GM10847 (cell line): ENCODE results near the gene GAGE12D.
"Not testable (repeated sequence)": the region's sequence is repeated elsewhere in the genome, so short reads cannot be mapped to it uniquely, and the experiment has no call there.

Experiments
- POLR2A ChIP-seq: IDR thresholded peaks from 2 replicates; pipeline ENCODE4 v1.6.1; 2011; ENCODE audit not compliant: insufficient read length; ENCODE audit errors: extremely low read depth

Gene GAGE12D

GRCh38 chrX:49541433-49541832 lies at the start of gene GAGE12D:
GAGE12D (plus strand) TSS chrX:49541733; CDS start chrX:49542888, 1,155 bp downstream.
- not testable (repeated sequence) for TF ChIP-seq POLR2A

- not testable (repeated sequence) for TF ChIP-seq POLR2A
Measured at GRCh38 chrX:49531877-49532276, 9.7 kb upstream of the GAGE12D start, which contains the start of gene GAGE12C. GAGE12C (plus strand) TSS chrX:49532177; CDS start chrX:49533332, 1,155 bp downstream.

DNA sequence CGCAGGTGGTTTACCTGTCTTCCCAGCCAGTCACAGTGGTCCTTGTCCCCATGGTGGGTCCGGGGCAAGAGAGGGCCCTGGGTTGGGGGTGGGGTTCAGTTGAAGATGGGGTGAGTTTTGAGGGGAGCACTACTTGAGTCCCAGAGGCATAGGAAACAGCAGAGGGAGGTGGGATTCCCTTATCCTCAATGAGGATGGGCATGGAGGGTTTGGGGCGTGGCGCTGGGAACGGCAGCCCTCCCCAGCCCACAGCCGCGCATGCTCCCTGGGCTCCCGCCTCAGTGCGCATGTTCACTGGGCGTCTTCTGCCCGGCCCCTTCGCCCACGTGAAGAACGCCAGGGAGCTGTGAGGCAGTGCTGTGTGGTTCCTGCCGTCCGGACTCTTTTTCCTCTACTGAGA lies 9.5 kb downstream of the GAGE12D start, which contains the start of gene GAGE12E:
TSS of gene GAGE12E (plus strand) at position 301 of the 400 bp plus-strand sequence. CDS start 1,155 bp downstream, outside the sequence.
- not testable (repeated sequence) for TF ChIP-seq POLR2A

DNA sequence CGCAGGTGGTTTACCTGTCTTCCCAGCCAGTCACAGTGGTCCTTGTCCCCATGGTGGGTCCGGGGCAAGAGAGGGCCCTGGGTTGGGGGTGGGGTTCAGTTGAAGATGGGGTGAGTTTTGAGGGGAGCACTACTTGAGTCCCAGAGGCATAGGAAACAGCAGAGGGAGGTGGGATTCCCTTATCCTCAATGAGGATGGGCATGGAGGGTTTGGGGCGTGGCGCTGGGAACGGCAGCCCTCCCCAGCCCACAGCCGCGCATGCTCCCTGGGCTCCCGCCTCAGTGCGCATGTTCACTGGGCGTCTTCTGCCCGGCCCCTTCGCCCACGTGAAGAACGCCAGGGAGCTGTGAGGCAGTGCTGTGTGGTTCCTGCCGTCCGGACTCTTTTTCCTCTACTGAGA lies 19.0 kb downstream of the GAGE12D start, which contains the start of gene GAGE12F:
TSS of gene GAGE12F (plus strand) at position 301 of the 400 bp plus-strand sequence. CDS start 1,155 bp downstream, outside the sequence.
- TF ChIP-seq POLR2A: not testable (repeated sequence)

DNA sequence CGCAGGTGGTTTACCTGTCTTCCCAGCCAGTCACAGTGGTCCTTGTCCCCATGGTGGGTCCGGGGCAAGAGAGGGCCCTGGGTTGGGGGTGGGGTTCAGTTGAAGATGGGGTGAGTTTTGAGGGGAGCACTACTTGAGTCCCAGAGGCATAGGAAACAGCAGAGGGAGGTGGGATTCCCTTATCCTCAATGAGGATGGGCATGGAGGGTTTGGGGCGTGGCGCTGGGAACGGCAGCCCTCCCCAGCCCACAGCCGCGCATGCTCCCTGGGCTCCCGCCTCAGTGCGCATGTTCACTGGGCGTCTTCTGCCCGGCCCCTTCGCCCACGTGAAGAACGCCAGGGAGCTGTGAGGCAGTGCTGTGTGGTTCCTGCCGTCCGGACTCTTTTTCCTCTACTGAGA lies 28.6 kb downstream of the GAGE12D start, which contains the start of gene GAGE12G:
TSS of gene GAGE12G (plus strand) at position 301 of the 400 bp plus-strand sequence. CDS start 1,155 bp downstream, outside the sequence.
- TF ChIP-seq POLR2A: not testable (repeated sequence)

- TF ChIP-seq POLR2A: not testable (repeated sequence)
Measured at GRCh38 chrX:49579649-49580048, 38.1 kb downstream of the GAGE12D start, which contains the start of gene GAGE12H. GAGE12H (plus strand) TSS chrX:49579949; CDS start chrX:49581104, 1,155 bp downstream.

- TF ChIP-seq POLR2A: not testable (repeated sequence)
Measured at GRCh38 chrX:49589196-49589595, 47.7 kb downstream of the GAGE12D start, which contains the start of gene GAGE2A. GAGE2A (plus strand) TSS chrX:49589496; CDS start chrX:49590651, 1,155 bp downstream.
